A549 (cell line): ENCODE measurements around the gene NCAM2. TPM values are rescaled to one million over a fixed set of nuclear protein-coding genes. Genes with fewer than 3 reads are reported as not detected.
A peak's percentile ranks its signal among the peaks of the same experiment; 100 is the strongest.

ENCODE experiments used
- ATAC-seq, 2 experiments: fragments of 200-7000 bp in 1 of 2; fragments of >200 bp in 1 of 2; cut with Nextera tagmentation in 1 of 2; cut with Tn5 transposase in 1 of 2; 3 replicates each; pipeline versions ENCODE4 v1.8.0 to v1.9.1; 2018 to 2020; ENCODE audit warnings: mild to moderate bottlenecking in 1 of 2, moderate library complexity in 1 of 2
- CTCF ChIA-PET: fragments of 300-600 bp; sonication (Branson Sonifier 250); formaldehyde crosslinking; extraction: SDS; loops from one replicate; lab custom pipeline; 2021; ENCODE audit warnings: antibody characterized with exemption, inconsistent platforms; lab: Yijun Ruan, JAX
- POLR2A ChIA-PET: fragments of 350-600 bp; formaldehyde crosslinking; extraction: SDS; loops from one replicate; lab custom pipeline; 2021; ENCODE audit warnings: antibody characterized with exemption, inconsistent platforms; lab: Yijun Ruan, JAX
- DNase-seq, 2 experiments: peaks; one replicate each; pipeline versions ENCODE4 v3.0.0 to v3.0.0-alpha.2; 2011 to 2016; ENCODE audit warnings: low read depth in 1 of 2, low spot score in 1 of 2
- FAIRE-seq: peaks from 2 replicates; lab custom pipeline; 2011; peaks lifted over from hg19 to GRCh38; lab: Jason Lieb, UNC
- H3K27ac ChIP-seq, 2 experiments: fragments of >200 bp; sonication (Bioruptor Twin); formaldehyde crosslinking; 3 replicates each; pipeline ENCODE4 v1.5.1; 2016 to 2017
- H3K4me1 ChIP-seq: fragments of >200 bp; sonication (Bioruptor Twin); formaldehyde crosslinking; 3 replicates; pipeline ENCODE4 v1.6.1; 2016
- H3K4me2 ChIP-seq: fragments of >200 bp; sonication (Bioruptor Twin); formaldehyde crosslinking; 3 replicates; pipeline ENCODE4 v1.6.1; 2016
- H3K4me3 ChIP-seq: fragments of >200 bp; sonication (Bioruptor Twin); formaldehyde crosslinking; 3 replicates; pipeline ENCODE4 v1.5.1; 2016
- H3K9me3 ChIP-seq: fragments of >200 bp; sonication (Bioruptor Twin); formaldehyde crosslinking; 3 replicates; pipeline ENCODE4 v1.6.1; 2016
- CHD4 ChIP-seq: fragments of 200-600 bp; sonication (generic); IDR thresholded peaks from 2 replicates; pipeline ENCODE4 v1.6.1; 2016; ENCODE audit warnings: antibody characterized with exemption, mild to moderate bottlenecking, borderline replicate concordance
- EHF ChIP-seq: fragments of 250-450 bp; sonication (Bioruptor Pico); IDR thresholded peaks from 2 replicates; pipeline ENCODE4 v1.5.0; 2020; ENCODE audit warnings: mild to moderate bottlenecking
- ESRRA ChIP-seq: fragments of 150-350 bp; IDR thresholded peaks from 2 replicates; pipeline ENCODE4 v1.6.1; 2014; ENCODE audit warnings: mild to moderate bottlenecking, low read length, borderline replicate concordance
- FOXS1 ChIP-seq: fragments of 250-450 bp; sonication (Bioruptor Pico); IDR thresholded peaks from 2 replicates; pipeline ENCODE4 v1.5.0; 2020; ENCODE audit warnings: mild to moderate bottlenecking, moderate library complexity
- HDAC2 ChIP-seq: fragments of 200-600 bp; sonication (generic); IDR thresholded peaks from 2 replicates; pipeline ENCODE4 v1.6.1; 2016
- HOXA7 ChIP-seq: fragments of 250-450 bp; sonication (Bioruptor Pico); IDR thresholded peaks from 2 replicates; pipeline ENCODE4 v1.5.0; 2020; ENCODE audit warnings: mild to moderate bottlenecking, moderate library complexity
- MAFK ChIP-seq: fragments of 450-650 bp; IDR thresholded peaks from 2 replicates; pipeline ENCODE4 v1.6.1; 2014; ENCODE audit not compliant: partially characterized antibody
- NFE2L2 ChIP-seq: fragments of 150-350 bp; conservative IDR thresholded peaks from 2 replicates; pipeline ENCODE4 v1.6.1; 2014; ENCODE audit warnings: low read length
- NR3C1 ChIP-seq: fragments of >200 bp; sonication (Bioruptor Twin); formaldehyde crosslinking; IDR thresholded peaks from 3 replicates; pipeline ENCODE4 v1.6.1; 2017
- POLR2AphosphoS2 ChIP-seq: conservative IDR thresholded peaks from 2 replicates; pipeline ENCODE4 v1.6.1; 2012; ENCODE audit warnings: low read length, improper control_type of control experiment, inconsistent platforms
- RCOR1 ChIP-seq: fragments of 150-350 bp; IDR thresholded peaks from 2 replicates; pipeline ENCODE4 v1.6.1; 2014; ENCODE audit warnings: antibody characterized with exemption, low read length, low read depth
- RFX5 ChIP-seq: fragments of 450-650 bp; IDR thresholded peaks from 2 replicates; pipeline ENCODE4 v1.7.1; 2014; ENCODE audit warnings: antibody characterized with exemption, mild to moderate bottlenecking, moderate library complexity
- RNF2 ChIP-seq: fragments of 200-600 bp; sonication (generic); IDR thresholded peaks from 2 replicates; pipeline ENCODE4 v1.6.1; 2016; ENCODE audit warnings: low read depth, mild to moderate bottlenecking, antibody characterized with exemption, moderate library complexity, borderline replicate concordance
- SMC3 ChIP-seq: fragments of >200 bp; sonication (Bioruptor Twin); formaldehyde crosslinking; IDR thresholded peaks from 3 replicates; pipeline ENCODE4 v1.6.1; 2018; ENCODE audit warnings: inconsistent platforms
- SREBF2 ChIP-seq: fragments of 450-650 bp; IDR thresholded peaks from 2 replicates; pipeline ENCODE4 v1.6.1; 2014; ENCODE audit warnings: mild to moderate bottlenecking, moderate library complexity
- TFCP2L1 ChIP-seq: fragments of 250-450 bp; sonication (Bioruptor Pico); IDR thresholded peaks from 2 replicates; pipeline ENCODE4 v1.5.0; 2021; ENCODE audit warnings: mild to moderate bottlenecking
- TP53 ChIP-seq: fragments of 250-450 bp; sonication (Bioruptor Pico); IDR thresholded peaks from 2 replicates; pipeline ENCODE4 v1.5.0; 2021; ENCODE audit warnings: mild to moderate bottlenecking, moderate library complexity
- ZC3H11A ChIP-seq: fragments of 450-650 bp; IDR thresholded peaks from 2 replicates; pipeline ENCODE4 v1.6.1; 2014; ENCODE audit warnings: antibody characterized with exemption, mild to moderate bottlenecking
- ZFP36 ChIP-seq: fragments of 450-650 bp; IDR thresholded peaks from 2 replicates; pipeline ENCODE4 v1.6.1; 2014; ENCODE audit warnings: borderline replicate concordance; ENCODE audit not compliant: partially characterized antibody
- WGBS: methylation state at CpG from one replicate; pipeline ENCODE4 v1.1.6; 2017; ENCODE audit errors: missing lambda C conversion rate; 5-methylcytosine and 5-hydroxymethylcytosine counted together
- polyA minus RNA-seq: library from RNA; depleted of rRNA, polyadenylated mRNA; stranded (reverse); fragments of >200 nt; gene quantifications from 2 replicates; pipeline ENCODE4 v1.2.3, GENCODE V29; 2011; rRNA and poly(A)+ RNA removed
- polyA plus RNA-seq, 4 experiments: library from polyadenylated mRNA; depleted of rRNA in 3 of 4; stranded (reverse); fragments of >200 nt; fragmentation: RNase III in 1 of 4; extraction: RNeasy Plus Mini Kit Qiagen cat#74134 plus additional on column Dnase treatment in 1 of 4; gene quantifications; 2 replicates in 3 of 4; 3 replicates in 1 of 4; pipeline ENCODE4 v1.2.3, GENCODE V29; 2011 to 2017
- TF ChIP-seq, protein P1 (sequence below): IDR thresholded peaks from 2 replicates; pipeline ENCODE4 v1.6.1; 2012
- TF ChIP-seq, protein P2 (sequence below): fragments of 450-650 bp; IDR thresholded peaks from 2 replicates; pipeline ENCODE4 v1.6.1; 2014; ENCODE audit warnings: antibody characterized with exemption
- TF ChIP-seq, protein P3 (sequence below): fragments of >200 bp; sonication (Bioruptor Twin); formaldehyde crosslinking; IDR thresholded peaks from 3 replicates; pipeline ENCODE4 v1.5.1; 2016
- TF ChIP-seq, protein P4 (sequence below): fragments of 200-600 bp; sonication (generic); IDR thresholded peaks from 2 replicates; pipeline ENCODE4 v1.6.1; 2016; ENCODE audit warnings: antibody characterized with exemption, mild to moderate bottlenecking, moderate library complexity
- TF ChIP-seq, protein P5 (sequence below): fragments of 250-450 bp; sonication (Bioruptor Pico); IDR thresholded peaks from 2 replicates; pipeline ENCODE4 v1.5.0; 2020; ENCODE audit warnings: low read depth, mild to moderate bottlenecking, moderate library complexity
- TF ChIP-seq, protein P6 (sequence below): fragments of 250-450 bp; sonication (Bioruptor Pico); IDR thresholded peaks from 2 replicates; pipeline ENCODE4 v1.5.0; 2021; ENCODE audit warnings: mild to moderate bottlenecking, moderate library complexity, borderline replicate concordance

NCAM2 gene
- not detected in 2 replicates for polyA plus RNA-seq (2011; rRNA removed)
- polyA plus RNA-seq (2012; cell fraction: cytosol; rRNA removed), result not detected in 2 replicates
- not detected in 2 replicates for polyA plus RNA-seq (2012; cell fraction: nucleus; rRNA removed)
- not detected in 3 replicates for polyA plus RNA-seq (2017; fragmentation: RNase III; extraction: RNeasy Plus Mini Kit Qiagen cat#74134 plus additional on column Dnase treatment)
- polyA minus RNA-seq, result not detected in 2 replicates

DNA sequence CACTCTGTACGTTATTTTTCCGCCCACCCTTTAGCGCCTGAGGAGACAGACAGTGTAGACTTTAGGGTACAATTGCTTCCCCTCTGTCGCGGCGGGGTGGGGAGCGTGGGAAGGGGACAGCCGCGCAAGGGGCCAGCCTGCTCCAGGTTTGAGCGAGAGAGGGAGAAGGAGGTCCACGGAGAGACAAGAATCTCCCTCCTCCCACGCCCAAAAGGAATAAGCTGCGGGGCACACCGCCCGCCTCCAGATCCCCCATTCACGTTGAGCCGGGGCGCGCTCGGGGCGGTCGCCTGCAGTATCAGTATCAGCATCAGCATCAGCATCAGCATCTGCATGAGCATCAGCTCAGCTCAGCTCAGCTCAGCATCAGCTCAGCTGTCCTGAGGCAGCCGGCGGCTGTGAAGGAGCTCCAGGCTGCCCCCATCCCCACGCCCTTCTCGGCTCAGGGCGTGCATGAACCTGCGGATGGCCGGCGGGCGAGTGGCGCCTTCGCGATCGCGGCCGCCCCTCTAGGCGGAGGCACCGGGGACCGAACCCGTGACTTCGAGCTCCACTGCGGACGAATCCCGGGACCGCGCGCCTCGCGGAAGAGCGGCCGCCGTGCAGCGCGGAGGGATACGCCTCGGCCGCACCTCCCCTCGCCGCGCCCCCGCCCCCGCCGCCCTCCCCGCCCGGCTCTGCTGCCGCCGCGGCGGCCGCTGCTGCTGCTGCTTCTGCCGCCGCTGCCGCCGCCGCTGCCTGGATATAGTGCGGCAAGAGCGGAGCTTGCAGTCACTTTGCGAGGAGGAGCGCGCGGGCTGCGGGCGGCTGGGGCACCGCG lies at the start of gene NCAM2:
Gene NCAM2 (plus strand): TSS at position 774 of the 820 bp plus-strand sequence.
- FAIRE-seq, result no peak
- no peaks in the 10 kb centered on the region for H3K4me1 ChIP-seq
- 38% methylated on average over 13 of the region's 86 CpGs for WGBS
- H3K9me3 ChIP-seq, result no peaks in the 10 kb centered on the region
- ChIA-PET CTCF (no interaction called here), POLR2A (no interaction called here)
- H3K4me2 ChIP-seq, result peak within 1 kb of the TSS; percentile 45
- TF ChIP-seq ESRRA (no peak), POLR2AphosphoS2 (no peak), SREBF2 (no peak), ZFP36 (no peak), EHF (CRISPR knock-in tag) (no peak), RFX5 (no peak), HOXA7 (CRISPR knock-in tag) (no peak), TFCP2L1 (CRISPR knock-in tag) (no peak), CHD4 (no peak), HDAC2 (no peak), NR3C1 (no peak), SMC3 (no peak)
- TF ChIP-seq, protein P1, sequence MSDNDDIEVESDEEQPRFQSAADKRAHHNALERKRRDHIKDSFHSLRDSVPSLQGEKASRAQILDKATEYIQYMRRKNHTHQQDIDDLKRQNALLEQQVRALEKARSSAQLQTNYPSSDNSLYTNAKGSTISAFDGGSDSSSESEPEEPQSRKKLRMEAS, result no peak
- no peak within 1 kb of the TSS for H3K27ac ChIP-seq
- DNase-seq, result peak in 1 of 2 experiments; percentile 38
- H3K4me3 ChIP-seq, result peak within 1 kb of the TSS; percentile 28; the same call in 1 of the 3 replicates
- peak; percentile 47 to 64; a peak in 5 of 6 replicates for ATAC-seq

DNA sequence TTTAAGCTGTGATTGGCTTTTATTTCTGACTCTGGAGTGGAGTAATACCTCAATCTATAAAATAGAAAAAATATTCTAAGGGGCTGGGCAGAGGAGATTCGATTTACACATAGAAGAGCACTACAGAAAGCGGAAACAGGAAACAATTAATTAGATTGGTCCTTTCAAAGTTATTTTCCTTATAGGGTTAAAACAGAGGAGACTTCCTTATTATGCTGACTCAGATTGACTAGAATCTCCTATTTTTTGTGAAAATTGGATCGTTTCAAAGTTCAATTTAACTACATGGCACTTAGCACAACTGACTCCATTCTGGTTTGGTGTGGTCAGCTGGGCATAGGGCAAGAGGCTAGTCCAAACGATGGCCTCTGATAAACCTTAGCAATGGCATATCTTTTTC lies 48.3 kb upstream of the NCAM2 start:
- Histone ChIP-seq H3K4me3 (no peak overlapping the region), H3K27ac (no peak overlapping the region), H3K4me2 (no peak overlapping the region), H3K4me1 (no peaks in the 10 kb centered on the region), H3K9me3 (no peaks in the 10 kb centered on the region)
- WGBS, result 3% methylated on average over 4 of the region's 4 CpGs
- ChIA-PET POLR2A (no interaction called here), CTCF (no interaction called here)
- DNase-seq, result no peak
- FAIRE-seq, result no peak
- no peak for ATAC-seq
- TF ChIP-seq, protein P2, sequence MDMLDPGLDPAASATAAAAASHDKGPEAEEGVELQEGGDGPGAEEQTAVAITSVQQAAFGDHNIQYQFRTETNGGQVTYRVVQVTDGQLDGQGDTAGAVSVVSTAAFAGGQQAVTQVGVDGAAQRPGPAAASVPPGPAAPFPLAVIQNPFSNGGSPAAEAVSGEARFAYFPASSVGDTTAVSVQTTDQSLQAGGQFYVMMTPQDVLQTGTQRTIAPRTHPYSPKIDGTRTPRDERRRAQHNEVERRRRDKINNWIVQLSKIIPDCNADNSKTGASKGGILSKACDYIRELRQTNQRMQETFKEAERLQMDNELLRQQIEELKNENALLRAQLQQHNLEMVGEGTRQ, result no peak
- no peak for TF ChIP-seq RFX5
- no peak for TF ChIP-seq TP53
- no peak for TF ChIP-seq POLR2AphosphoS2
- TF ChIP-seq, protein P3, sequence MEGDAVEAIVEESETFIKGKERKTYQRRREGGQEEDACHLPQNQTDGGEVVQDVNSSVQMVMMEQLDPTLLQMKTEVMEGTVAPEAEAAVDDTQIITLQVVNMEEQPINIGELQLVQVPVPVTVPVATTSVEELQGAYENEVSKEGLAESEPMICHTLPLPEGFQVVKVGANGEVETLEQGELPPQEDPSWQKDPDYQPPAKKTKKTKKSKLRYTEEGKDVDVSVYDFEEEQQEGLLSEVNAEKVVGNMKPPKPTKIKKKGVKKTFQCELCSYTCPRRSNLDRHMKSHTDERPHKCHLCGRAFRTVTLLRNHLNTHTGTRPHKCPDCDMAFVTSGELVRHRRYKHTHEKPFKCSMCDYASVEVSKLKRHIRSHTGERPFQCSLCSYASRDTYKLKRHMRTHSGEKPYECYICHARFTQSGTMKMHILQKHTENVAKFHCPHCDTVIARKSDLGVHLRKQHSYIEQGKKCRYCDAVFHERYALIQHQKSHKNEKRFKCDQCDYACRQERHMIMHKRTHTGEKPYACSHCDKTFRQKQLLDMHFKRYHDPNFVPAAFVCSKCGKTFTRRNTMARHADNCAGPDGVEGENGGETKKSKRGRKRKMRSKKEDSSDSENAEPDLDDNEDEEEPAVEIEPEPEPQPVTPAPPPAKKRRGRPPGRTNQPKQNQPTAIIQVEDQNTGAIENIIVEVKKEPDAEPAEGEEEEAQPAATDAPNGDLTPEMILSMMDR, result no peak
- TF ChIP-seq ZC3H11A, result no peak
- no peak for TF ChIP-seq NFE2L2
- TF ChIP-seq, protein P4, sequence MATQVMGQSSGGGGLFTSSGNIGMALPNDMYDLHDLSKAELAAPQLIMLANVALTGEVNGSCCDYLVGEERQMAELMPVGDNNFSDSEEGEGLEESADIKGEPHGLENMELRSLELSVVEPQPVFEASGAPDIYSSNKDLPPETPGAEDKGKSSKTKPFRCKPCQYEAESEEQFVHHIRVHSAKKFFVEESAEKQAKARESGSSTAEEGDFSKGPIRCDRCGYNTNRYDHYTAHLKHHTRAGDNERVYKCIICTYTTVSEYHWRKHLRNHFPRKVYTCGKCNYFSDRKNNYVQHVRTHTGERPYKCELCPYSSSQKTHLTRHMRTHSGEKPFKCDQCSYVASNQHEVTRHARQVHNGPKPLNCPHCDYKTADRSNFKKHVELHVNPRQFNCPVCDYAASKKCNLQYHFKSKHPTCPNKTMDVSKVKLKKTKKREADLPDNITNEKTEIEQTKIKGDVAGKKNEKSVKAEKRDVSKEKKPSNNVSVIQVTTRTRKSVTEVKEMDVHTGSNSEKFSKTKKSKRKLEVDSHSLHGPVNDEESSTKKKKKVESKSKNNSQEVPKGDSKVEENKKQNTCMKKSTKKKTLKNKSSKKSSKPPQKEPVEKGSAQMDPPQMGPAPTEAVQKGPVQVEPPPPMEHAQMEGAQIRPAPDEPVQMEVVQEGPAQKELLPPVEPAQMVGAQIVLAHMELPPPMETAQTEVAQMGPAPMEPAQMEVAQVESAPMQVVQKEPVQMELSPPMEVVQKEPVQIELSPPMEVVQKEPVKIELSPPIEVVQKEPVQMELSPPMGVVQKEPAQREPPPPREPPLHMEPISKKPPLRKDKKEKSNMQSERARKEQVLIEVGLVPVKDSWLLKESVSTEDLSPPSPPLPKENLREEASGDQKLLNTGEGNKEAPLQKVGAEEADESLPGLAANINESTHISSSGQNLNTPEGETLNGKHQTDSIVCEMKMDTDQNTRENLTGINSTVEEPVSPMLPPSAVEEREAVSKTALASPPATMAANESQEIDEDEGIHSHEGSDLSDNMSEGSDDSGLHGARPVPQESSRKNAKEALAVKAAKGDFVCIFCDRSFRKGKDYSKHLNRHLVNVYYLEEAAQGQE, result no peak
- TF ChIP-seq MAFK, result no peak
- TF ChIP-seq RNF2, result no peak
- TF ChIP-seq RCOR1, result no peak
- TF ChIP-seq, protein P5, sequence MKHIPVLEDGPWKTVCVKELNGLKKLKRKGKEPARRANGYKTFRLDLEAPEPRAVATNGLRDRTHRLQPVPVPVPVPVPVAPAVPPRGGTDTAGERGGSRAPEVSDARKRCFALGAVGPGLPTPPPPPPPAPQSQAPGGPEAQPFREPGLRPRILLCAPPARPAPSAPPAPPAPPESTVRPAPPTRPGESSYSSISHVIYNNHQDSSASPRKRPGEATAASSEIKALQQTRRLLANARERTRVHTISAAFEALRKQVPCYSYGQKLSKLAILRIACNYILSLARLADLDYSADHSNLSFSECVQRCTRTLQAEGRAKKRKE, result no peak
- no peak for TF ChIP-seq FOXS1 (CRISPR knock-in tag)
- TF ChIP-seq, protein P6, sequence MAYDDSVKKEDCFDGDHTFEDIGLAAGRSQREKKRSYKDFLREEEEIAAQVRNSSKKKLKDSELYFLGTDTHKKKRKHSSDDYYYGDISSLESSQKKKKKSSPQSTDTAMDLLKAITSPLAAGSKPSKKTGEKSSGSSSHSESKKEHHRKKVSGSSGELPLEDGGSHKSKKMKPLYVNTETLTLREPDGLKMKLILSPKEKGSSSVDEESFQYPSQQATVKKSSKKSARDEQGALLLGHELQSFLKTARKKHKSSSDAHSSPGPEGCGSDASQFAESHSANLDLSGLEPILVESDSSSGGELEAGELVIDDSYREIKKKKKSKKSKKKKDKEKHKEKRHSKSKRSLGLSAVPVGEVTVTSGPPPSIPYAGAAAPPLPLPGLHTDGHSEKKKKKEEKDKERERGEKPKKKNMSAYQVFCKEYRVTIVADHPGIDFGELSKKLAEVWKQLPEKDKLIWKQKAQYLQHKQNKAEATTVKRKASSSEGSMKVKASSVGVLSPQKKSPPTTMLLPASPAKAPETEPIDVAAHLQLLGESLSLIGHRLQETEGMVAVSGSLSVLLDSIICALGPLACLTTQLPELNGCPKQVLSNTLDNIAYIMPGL (CRISPR knock-in tag), result no peak
- no peak for TF ChIP-seq ESRRA
